ENCODE data around the gene NHERF2. TPM values are rescaled to one million over a fixed set of nuclear protein-coding genes. Genes with fewer than 3 reads are reported as not detected.

NHERF2 gene
- total and polyA plus RNA-seq, 9 of the 15 experiments (the other 6 are each of a cell fraction or from before 2014, with no cell fraction given), result 0.15 to 42.0 (median 12.5) TPM

GRCh38 chr16:2075631-2076030 is 48.9 kb downstream of the NHERF2 start:
- Histone ChIP-seq H3K79me2 (ENCODE audit: control insufficient read depth, insufficient read depth, low read length) (no peaks in the 10 kb centered on the region), H3K27me3 (ENCODE audit: control insufficient read depth in 2 of 2, insufficient read depth in 2 of 2, low read length in 2 of 2) (no peaks in the 10 kb centered on the region), H3K4me1 (replicated peaks in 1 of 2; ENCODE audit: control insufficient read depth in 2 of 2, insufficient read depth in 2 of 2, low read length in 2 of 2) (peaks cover 0 to 17% of the 10 kb centered on the region in 2 experiments; a peak in 2 of 5 replicates), H3K36me3 (ENCODE audit: control insufficient read depth, insufficient read depth, low read length) (peaks cover 51% of the 10 kb centered on the region; the same call in 1 of the 3 replicates), H3K4me2 (ENCODE audit: insufficient read depth, low read length) (no peak overlapping the region), H3K9me3 (replicated peaks; ENCODE audit: control insufficient read depth, insufficient read depth, low read depth, low read length) (no peaks in the 10 kb centered on the region), H3K4me3 (no peak overlapping the region), H3K9ac (ENCODE audit: insufficient read depth in 1 of 2, low read depth in 2 of 2, low read length in 2 of 2) (no peak overlapping the region; a peak in 1 of 4 replicates), H2AFZ (ENCODE audit: low read depth, low read length) (no peak overlapping the region), H4K20me1 (replicated peaks; ENCODE audit: control insufficient read depth, insufficient read depth, low read length) (no peaks in the 10 kb centered on the region), H3K27ac (ENCODE audit: extremely low read depth, low read depth, low read length) (no peak overlapping the region), H3K9me1 (ENCODE audit: control insufficient read depth, insufficient read depth, low read length) (no peaks in the 10 kb centered on the region)
- BruUV-seq (replicated peaks), result no TSS peak
- DNase-seq (ENCODE audit: extremely low read depth in 1 of 4, low spot score in 3 of 4), result no peak
- WGBS (ENCODE audit: insufficient coverage, low coverage, missing lambda C conversion rate), result 97% methylated on average over 19 of the region's 24 CpGs
- CTCF ChIA-PET (ENCODE audit: low intra/inter-chr PET ratio), result no interaction called here
- in situ Hi-C loops (cut with MboI), result no loop called here
- no peak for ATAC-seq
- TF ChIP-seq PHTF2 (CRISPR knock-in tag; IDR thresholded peaks at IDR 0.05), result no peak
- TF ChIP-seq ZNF23 (CRISPR knock-in tag; IDR thresholded peaks at IDR 0.05), result no peak
- no peak for TF ChIP-seq CBX3 (IDR thresholded peaks at IDR 0.05; ENCODE audit: borderline replicate concordance in 1 of 2, low read length in 2 of 2)
- TF ChIP-seq ELF1 (tag; IDR thresholded peaks at IDR 0.05), result no peak
- TF ChIP-seq MECOM (CRISPR knock-in tag; IDR thresholded peaks at IDR 0.05), result no peak
- no peak for TF ChIP-seq EP300 (IDR thresholded peaks at IDR 0.05; ENCODE audit: low read length)
- TF ChIP-seq RCOR1 (IDR thresholded peaks at IDR 0.05; ENCODE audit: borderline replicate concordance in 1 of 2, low read depth in 2 of 2, low read length in 2 of 2), result no peak
- no peak for TF ChIP-seq ZNF766 (CRISPR knock-in tag; conservative IDR thresholded peaks at IDR 0.05)
- TF ChIP-seq RBM15 (IDR thresholded peaks at IDR 0.05; ENCODE audit: insufficient read depth, low read length), result no peak
- no peak for TF ChIP-seq NEUROD1 (IDR thresholded peaks at IDR 0.05; ENCODE audit: borderline replicate concordance, low read depth, low read length, partially characterized antibody)
- TF ChIP-seq HDGF (IDR thresholded peaks at IDR 0.05), result no peak
- TF ChIP-seq DACH1 (IDR thresholded peaks at IDR 0.05; ENCODE audit: partially characterized antibody), result no peak
- TF ChIP-seq POLR3A (IDR thresholded peaks at IDR 0.05; ENCODE audit: borderline replicate concordance, extremely low read depth, insufficient read depth, insufficient read length), result no peak
- TF ChIP-seq, protein P1, sequence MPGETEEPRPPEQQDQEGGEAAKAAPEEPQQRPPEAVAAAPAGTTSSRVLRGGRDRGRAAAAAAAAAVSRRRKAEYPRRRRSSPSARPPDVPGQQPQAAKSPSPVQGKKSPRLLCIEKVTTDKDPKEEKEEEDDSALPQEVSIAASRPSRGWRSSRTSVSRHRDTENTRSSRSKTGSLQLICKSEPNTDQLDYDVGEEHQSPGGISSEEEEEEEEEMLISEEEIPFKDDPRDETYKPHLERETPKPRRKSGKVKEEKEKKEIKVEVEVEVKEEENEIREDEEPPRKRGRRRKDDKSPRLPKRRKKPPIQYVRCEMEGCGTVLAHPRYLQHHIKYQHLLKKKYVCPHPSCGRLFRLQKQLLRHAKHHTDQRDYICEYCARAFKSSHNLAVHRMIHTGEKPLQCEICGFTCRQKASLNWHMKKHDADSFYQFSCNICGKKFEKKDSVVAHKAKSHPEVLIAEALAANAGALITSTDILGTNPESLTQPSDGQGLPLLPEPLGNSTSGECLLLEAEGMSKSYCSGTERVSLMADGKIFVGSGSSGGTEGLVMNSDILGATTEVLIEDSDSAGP (CRISPR knock-in tag; IDR thresholded peaks at IDR 0.05), result no peak
- no peak for TF ChIP-seq ZBTB9 (CRISPR knock-in tag; IDR thresholded peaks at IDR 0.05)
- no peak for TF ChIP-seq SMAD3 (CRISPR knock-in tag; conservative IDR thresholded peaks at IDR 0.05)
- no peak for TF ChIP-seq ZNF347 (CRISPR knock-in tag; IDR thresholded peaks at IDR 0.05; ENCODE audit: low read depth)
- FAIRE-seq, result no peak
- intact Hi-C loops (cut with micrococcal nuclease), result no loop called here
- POLR2A ChIA-PET, result interaction anchor here (0.6 kb wide), 1 partner anchor 80 kb away, joined by 3 read pairs; no protein-coding TSS in a partner anchor

Data from K562 (cell line).